ENCODE measurements around the gene PGM5. TPM values are rescaled to one million over a fixed set of nuclear protein-coding genes. Genes with fewer than 3 reads are reported as not detected.
"Not testable (repeated sequence)": the region's sequence is repeated elsewhere in the genome, so short reads cannot be mapped to it uniquely, and the experiment has no call there.

PGM5 gene
- total and polyA plus RNA-seq, 2 experiments from 2014 or later = 0.11 to 0.46 TPM

GRCh38 chr9:68343242-68343641 lies 13.2 kb upstream of the PGM5 start:
- H3K36me3 ChIP-seq (ENCODE audit: low read depth); in situ Hi-C loops (cut with MboI): not testable (repeated sequence)

GRCh38 chr9:68343992-68344391 lies 12.4 kb upstream of the PGM5 start:
- H3K36me3 ChIP-seq (ENCODE audit: low read depth); DNase-seq; H4K20me1 ChIP-seq (ENCODE audit: insufficient read depth); H3K4me2 ChIP-seq (ENCODE audit: unreplicated experiment); H3K4me3 ChIP-seq; H3F3A ChIP-seq (ENCODE audit: insufficient read depth); H2AFZ ChIP-seq; H3K9ac ChIP-seq; H3K79me2 ChIP-seq (ENCODE audit: insufficient read depth); in situ Hi-C loops (cut with MboI); H3K9me2 ChIP-seq (ENCODE audit: insufficient read depth); H3K27me3 ChIP-seq (replicated peaks; ENCODE audit: insufficient read depth); H3K27ac ChIP-seq; H3K9me3 ChIP-seq (ENCODE audit: low read depth); H3K4me1 ChIP-seq (ENCODE audit: insufficient read depth): not testable (repeated sequence)
- WGBS, 2 experiments (ENCODE audit: low coverage in 1 of 2, low lambda C conversion rate in 2 of 2, missing lambda C conversion rate in 2 of 2) = 5 to 6% methylated on average over 4 of the region's 4 CpGs

More at GRCh38 chr9:68343242-68343641, 13.2 kb upstream of the PGM5 start:
- not testable (repeated sequence) for H3K9me3 ChIP-seq (ENCODE audit: low read depth); H4K20me1 ChIP-seq (ENCODE audit: insufficient read depth); H3K9ac ChIP-seq; H3K9me2 ChIP-seq (ENCODE audit: insufficient read depth); H3F3A ChIP-seq (ENCODE audit: insufficient read depth); H3K4me3 ChIP-seq; H3K4me1 ChIP-seq (ENCODE audit: insufficient read depth); DNase-seq; H2AFZ ChIP-seq; H3K79me2 ChIP-seq (ENCODE audit: insufficient read depth); H3K27me3 ChIP-seq (replicated peaks; ENCODE audit: insufficient read depth); H3K27ac ChIP-seq; H3K4me2 ChIP-seq (ENCODE audit: unreplicated experiment)
- 49 to 54% methylated on average over 3 to 4 of the region's 4 CpGs for WGBS, 2 experiments (ENCODE audit: low coverage in 1 of 2, low lambda C conversion rate in 2 of 2, missing lambda C conversion rate in 2 of 2)

- not testable (repeated sequence) for H3K36me3 ChIP-seq (ENCODE audit: low read depth); H4K20me1 ChIP-seq (ENCODE audit: insufficient read depth); H3K9ac ChIP-seq; H3K79me2 ChIP-seq (ENCODE audit: insufficient read depth); H3K4me3 ChIP-seq; H3F3A ChIP-seq (ENCODE audit: insufficient read depth); H3K27me3 ChIP-seq (replicated peaks; ENCODE audit: insufficient read depth); H2AFZ ChIP-seq; H3K4me1 ChIP-seq (ENCODE audit: insufficient read depth); H3K9me3 ChIP-seq (ENCODE audit: low read depth); H3K4me2 ChIP-seq (ENCODE audit: unreplicated experiment); H3K9me2 ChIP-seq (ENCODE audit: insufficient read depth); DNase-seq; H3K27ac ChIP-seq
- WGBS, 2 experiments (ENCODE audit: low coverage in 1 of 2, low lambda C conversion rate in 2 of 2, missing lambda C conversion rate in 2 of 2) = 62 to 65% methylated on average over 4 of the region's 4 CpGs
- in situ Hi-C loops (cut with MboI) = loop anchor here (25.0 kb wide), 1 partner anchor 161 kb away; no protein-coding TSS in a partner anchor
These were observed 4.7 kb upstream of the PGM5 start for GRCh38 chr9:68351689-68352088.

- H3K4me3 ChIP-seq; H3K27ac ChIP-seq; H3K27me3 ChIP-seq (replicated peaks; ENCODE audit: insufficient read depth); H3K4me2 ChIP-seq (ENCODE audit: unreplicated experiment); DNase-seq; H3K36me3 ChIP-seq (ENCODE audit: low read depth); H3F3A ChIP-seq (ENCODE audit: insufficient read depth); H3K9me3 ChIP-seq (ENCODE audit: low read depth); H2AFZ ChIP-seq; H3K9ac ChIP-seq; H4K20me1 ChIP-seq (ENCODE audit: insufficient read depth); H3K9me2 ChIP-seq (ENCODE audit: insufficient read depth); H3K79me2 ChIP-seq (ENCODE audit: insufficient read depth); H3K4me1 ChIP-seq (ENCODE audit: insufficient read depth): not testable (repeated sequence)
- 3 to 5% methylated on average over 5 of the region's 5 CpGs for WGBS, 2 experiments (ENCODE audit: low coverage in 1 of 2, low lambda C conversion rate in 2 of 2, missing lambda C conversion rate in 2 of 2)
- in situ Hi-C loops (cut with MboI) = loop anchor here (25.0 kb wide), 1 partner anchor 156 kb away; no protein-coding TSS in a partner anchor
These were observed 425 bp upstream of the PGM5 start for GRCh38 chr9:68355993-68356379.

- not testable (repeated sequence) for H2AFZ ChIP-seq; H3K27ac ChIP-seq; H3K4me1 ChIP-seq (ENCODE audit: insufficient read depth); H3F3A ChIP-seq (ENCODE audit: insufficient read depth); H3K36me3 ChIP-seq (ENCODE audit: low read depth); H3K9me2 ChIP-seq (ENCODE audit: insufficient read depth); H4K20me1 ChIP-seq (ENCODE audit: insufficient read depth); H3K9me3 ChIP-seq (ENCODE audit: low read depth); H3K27me3 ChIP-seq (replicated peaks; ENCODE audit: insufficient read depth); H3K9ac ChIP-seq; H3K79me2 ChIP-seq (ENCODE audit: insufficient read depth); DNase-seq; H3K4me2 ChIP-seq (ENCODE audit: unreplicated experiment)
- peak overlapping the region; percentile 69; the same call in 1 of the 2 replicates for H3K4me3 ChIP-seq
- in situ Hi-C loops (cut with MboI) = loop anchor here (25.0 kb wide), 1 partner anchor 155 kb away; no protein-coding TSS in a partner anchor
- WGBS, 2 experiments (ENCODE audit: low coverage in 1 of 2, low lambda C conversion rate in 2 of 2, missing lambda C conversion rate in 2 of 2) = 11 to 16% methylated on average over 21 to 32 of the region's 57 CpGs
These were observed 806 bp downstream of the PGM5 start for GRCh38 chr9:68357119-68357714.

GRCh38 chr9:68366933-68367547 lies 10.6 kb downstream of the PGM5 start:
- H2AFZ ChIP-seq; H3K27me3 ChIP-seq (replicated peaks; ENCODE audit: insufficient read depth); H3K4me2 ChIP-seq (ENCODE audit: unreplicated experiment); H3K4me1 ChIP-seq (ENCODE audit: insufficient read depth); H3F3A ChIP-seq (ENCODE audit: insufficient read depth); H3K9ac ChIP-seq; DNase-seq; H3K27ac ChIP-seq; H3K9me2 ChIP-seq (ENCODE audit: insufficient read depth); H4K20me1 ChIP-seq (ENCODE audit: insufficient read depth); H3K4me3 ChIP-seq; H3K9me3 ChIP-seq (ENCODE audit: low read depth); H3K36me3 ChIP-seq (ENCODE audit: low read depth); H3K79me2 ChIP-seq (ENCODE audit: insufficient read depth): not testable (repeated sequence)
- in situ Hi-C loops (cut with MboI) = loop anchor here (25.0 kb wide), 1 partner anchor 145 kb away; no protein-coding TSS in a partner anchor
- WGBS, 2 experiments (ENCODE audit: low coverage in 1 of 2, low lambda C conversion rate in 2 of 2, missing lambda C conversion rate in 2 of 2) = 45 to 47% methylated on average over 7 to 10 of the region's 10 CpGs

GRCh38 chr9:68375789-68376188 lies 19.4 kb downstream of the PGM5 start:
- DNase-seq; H3K9me2 ChIP-seq (ENCODE audit: insufficient read depth); H3K27ac ChIP-seq; in situ Hi-C loops (cut with MboI); H2AFZ ChIP-seq; H3K9me3 ChIP-seq (ENCODE audit: low read depth); H3K36me3 ChIP-seq (ENCODE audit: low read depth); H3K4me3 ChIP-seq; H3K4me2 ChIP-seq (ENCODE audit: unreplicated experiment); H3K9ac ChIP-seq; H3K79me2 ChIP-seq (ENCODE audit: insufficient read depth); H3F3A ChIP-seq (ENCODE audit: insufficient read depth); H3K4me1 ChIP-seq (ENCODE audit: insufficient read depth); H4K20me1 ChIP-seq (ENCODE audit: insufficient read depth); H3K27me3 ChIP-seq (replicated peaks; ENCODE audit: insufficient read depth): not testable (repeated sequence)
- WGBS, 2 experiments (ENCODE audit: low coverage in 1 of 2, low lambda C conversion rate in 2 of 2, missing lambda C conversion rate in 2 of 2) = 70 to 74% methylated on average over 4 of the region's 4 CpGs
